OCI-LY3 (cell line): ENCODE results near the gene CUZD1.

ENCODE experiments used
- CTCF ChIP-seq: fragments of 200-600, 300-600 bp; sonication (generic); IDR thresholded peaks from 2 replicates; pipeline ENCODE4 v1.5.1; 2014; ENCODE audit warnings: antibody characterized with exemption, low read length, low read depth
- EZH2phosphoT487 ChIP-seq: fragments of 200-600 bp; shearing (Covaris generic); IDR thresholded peaks from 2 replicates; pipeline ENCODE4 v1.6.1; 2018; ENCODE audit warnings: antibody characterized with exemption, mixed run types, low read depth

GRCh38 chr10:122854648-122855047 is 9.0 kb upstream of the CUZD1 start:
- TF ChIP-seq CTCF: no peak
- no peak for TF ChIP-seq EZH2phosphoT487
